ENCODE measurements around the gene GREB1L.

DNA sequence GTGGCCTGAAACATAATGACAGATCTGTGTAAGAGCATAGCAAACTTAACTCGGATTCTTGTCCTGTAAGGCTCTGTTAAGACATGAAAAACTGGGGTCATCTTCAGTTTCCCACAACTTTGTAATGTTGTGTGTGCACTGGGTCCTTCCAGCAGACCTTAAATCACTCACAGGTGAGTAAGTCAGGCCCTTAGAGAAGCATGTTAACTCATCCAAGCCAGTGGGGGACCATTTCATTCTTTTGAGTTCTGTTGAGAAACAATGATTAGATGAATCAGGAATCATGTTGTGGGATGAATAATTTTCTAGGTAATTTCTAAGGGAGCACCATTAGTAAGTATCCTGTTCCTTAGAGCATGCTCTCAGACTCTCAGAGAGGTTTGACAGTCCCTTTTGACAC is 191.4 kb downstream of the GREB1L start:
- TF ChIP-seq, protein P1, sequence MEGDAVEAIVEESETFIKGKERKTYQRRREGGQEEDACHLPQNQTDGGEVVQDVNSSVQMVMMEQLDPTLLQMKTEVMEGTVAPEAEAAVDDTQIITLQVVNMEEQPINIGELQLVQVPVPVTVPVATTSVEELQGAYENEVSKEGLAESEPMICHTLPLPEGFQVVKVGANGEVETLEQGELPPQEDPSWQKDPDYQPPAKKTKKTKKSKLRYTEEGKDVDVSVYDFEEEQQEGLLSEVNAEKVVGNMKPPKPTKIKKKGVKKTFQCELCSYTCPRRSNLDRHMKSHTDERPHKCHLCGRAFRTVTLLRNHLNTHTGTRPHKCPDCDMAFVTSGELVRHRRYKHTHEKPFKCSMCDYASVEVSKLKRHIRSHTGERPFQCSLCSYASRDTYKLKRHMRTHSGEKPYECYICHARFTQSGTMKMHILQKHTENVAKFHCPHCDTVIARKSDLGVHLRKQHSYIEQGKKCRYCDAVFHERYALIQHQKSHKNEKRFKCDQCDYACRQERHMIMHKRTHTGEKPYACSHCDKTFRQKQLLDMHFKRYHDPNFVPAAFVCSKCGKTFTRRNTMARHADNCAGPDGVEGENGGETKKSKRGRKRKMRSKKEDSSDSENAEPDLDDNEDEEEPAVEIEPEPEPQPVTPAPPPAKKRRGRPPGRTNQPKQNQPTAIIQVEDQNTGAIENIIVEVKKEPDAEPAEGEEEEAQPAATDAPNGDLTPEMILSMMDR (IDR thresholded peaks at IDR 0.05), result no peak
- TF ChIP-seq POLR2A (IDR thresholded peaks at IDR 0.05), result no peak
- TF ChIP-seq POLR2AphosphoS5 (IDR thresholded peaks at IDR 0.05; ENCODE audit: insufficient read depth in 1 of 2, low read depth in 1 of 2), result no peak

Measured in vagina (tissue), 2 donors.